GM12878 (cell line): ENCODE data around the gene KAZN. TPM values are rescaled to one million over a fixed set of nuclear protein-coding genes. Genes with fewer than 3 reads are reported as not detected.

Experiments used
- BHLHE40 ChIP-seq, 2 experiments: fragments of 450-650 bp in 1 of 2; IDR thresholded peaks; 2 replicates each; pipeline ENCODE4 v1.6.1; 2011 to 2017; ENCODE audit warnings: low read depth in 2 of 2, borderline replicate concordance in 1 of 2, improper control_type of control experiment in 1 of 2, low read length in 1 of 2, mild to moderate bottlenecking in 1 of 2
- CREM ChIP-seq: IDR thresholded peaks from 2 replicates; pipeline ENCODE4 v1.6.1; 2014; ENCODE audit warnings: antibody characterized with exemption, low read depth
- EED ChIP-seq: sonication (generic); IDR thresholded peaks from 2 replicates; pipeline ENCODE4 v1.6.1; 2016; ENCODE audit warnings: antibody characterized with exemption, low read depth
- EZH2 ChIP-seq: IDR thresholded peaks from 2 replicates; pipeline ENCODE4 v1.6.1; 2012; ENCODE audit warnings: low read depth, mild to moderate bottlenecking, control low read depth, inconsistent platforms, low read length, borderline replicate concordance; ENCODE audit not compliant: control insufficient read depth
- NFYA ChIP-seq: IDR thresholded peaks from 2 replicates; pipeline ENCODE4 v1.6.1; 2011; ENCODE audit warnings: low read depth, mild to moderate bottlenecking, low read length, improper control_type of control experiment, borderline replicate concordance
- RELA ChIP-seq: fragments of 450-650 bp; IDR thresholded peaks from 2 replicates; pipeline ENCODE4 v1.8.0; 2014; ENCODE audit warnings: borderline replicate concordance; ENCODE audit not compliant: partially characterized antibody
- polyA plus RNA-seq, 11 experiments: library from polyadenylated mRNA; depleted of rRNA in 4 of 11; unstranded in 6 of 11; stranded (reverse) in 5 of 11; fragments of >200 nt; fragmentation: Nextera tagmentation in 4 of 11; fragmentation: Illumina TruSeq in 1 of 11; extraction: Ambion mirVana in 4 of 11; extraction: Trizol in 1 of 11; gene quantifications; 1 replicate in 1 of 11; 2 replicates in 10 of 11; pipeline versions ENCODE4 v1.2.1 to v1.2.3, GENCODE V29; 2011 to 2016; ENCODE audit warnings: inconsistent platforms in 2 of 11, missing spikeins in 2 of 11, low read depth in 1 of 11
- total RNA-seq, 4 experiments: library from RNA; depleted of rRNA in 3 of 4; stranded (reverse); fragments of >200 nt in 3 of 4; fragmentation: Illumina TruSeq in 1 of 4; extraction: Trizol in 1 of 4; gene quantifications; 2 replicates each; pipeline versions ENCODE4 v1.2.1 to v1.2.3, GENCODE V29; 2013 to 2021
- TF ChIP-seq, protein P1 (sequence below): IDR thresholded peaks from 2 replicates; pipeline ENCODE4 v1.6.1; 2012; ENCODE audit warnings: mild to moderate bottlenecking, low read depth, low read length
- TF ChIP-seq, protein P2 (sequence below): fragments of 450-650 bp; formaldehyde crosslinking; IDR thresholded peaks from 2 replicates; pipeline ENCODE4 v1.4.0; 2020; ENCODE audit warnings: mild to moderate bottlenecking, moderate library complexity
- TF ChIP-seq, protein P3 (sequence below), 3 experiments: IDR thresholded peaks in 2 of 3; conservative IDR thresholded peaks in 1 of 3; 2 replicates each; pipeline ENCODE4 v1.5.1; 2011; ENCODE audit warnings: low read depth in 3 of 3, low read length in 3 of 3, mild to moderate bottlenecking in 3 of 3, control low read depth in 2 of 3, moderate library complexity in 2 of 3, inconsistent platforms in 1 of 3, mixed read lengths in 1 of 3; ENCODE audit not compliant: control insufficient read depth in 2 of 3, insufficient read depth in 1 of 3; ENCODE audit errors: extremely low read depth in 1 of 3
- TF ChIP-seq, protein P4 (sequence below): fragments of 450-650 bp; IDR thresholded peaks from 2 replicates; pipeline ENCODE4 v1.6.1; 2016; ENCODE audit warnings: mild to moderate bottlenecking, moderate library complexity, borderline replicate concordance

KAZN gene
- total and polyA plus RNA-seq, 10 of the 15 experiments (the other 5 are each of a cell fraction or from before 2014, with no cell fraction given) = 0.72 to 4.0 (median 1.2) TPM

DNA sequence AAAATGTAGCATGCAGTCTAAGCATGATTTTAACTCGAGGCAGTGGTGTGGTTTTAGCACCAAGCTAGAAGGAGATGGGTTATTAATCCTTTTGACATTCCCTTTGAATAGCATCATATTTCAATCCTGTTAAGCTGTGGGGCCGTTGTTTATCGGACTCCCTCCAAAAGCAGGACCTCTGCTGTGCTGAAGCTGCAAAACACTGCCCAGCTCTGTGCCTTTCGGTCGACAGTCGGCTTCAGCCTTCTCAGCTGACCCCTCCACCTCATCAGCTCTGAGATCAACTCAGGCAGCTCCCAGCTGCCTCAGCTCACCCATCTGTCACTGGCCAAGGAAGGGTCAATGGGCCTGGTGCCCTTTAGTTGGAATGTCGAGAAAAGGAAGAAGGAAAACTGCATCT is 95.5 kb downstream of the KAZN start (continued):
- no peak for TF ChIP-seq EZH2
- no peak for TF ChIP-seq BHLHE40 (IDR thresholded peaks at IDR 0.05; ENCODE audit: borderline replicate concordance in 1 of 2, low read depth in 2 of 2, low read length in 1 of 2)
- no peak for TF ChIP-seq EED
- TF ChIP-seq, protein P1, sequence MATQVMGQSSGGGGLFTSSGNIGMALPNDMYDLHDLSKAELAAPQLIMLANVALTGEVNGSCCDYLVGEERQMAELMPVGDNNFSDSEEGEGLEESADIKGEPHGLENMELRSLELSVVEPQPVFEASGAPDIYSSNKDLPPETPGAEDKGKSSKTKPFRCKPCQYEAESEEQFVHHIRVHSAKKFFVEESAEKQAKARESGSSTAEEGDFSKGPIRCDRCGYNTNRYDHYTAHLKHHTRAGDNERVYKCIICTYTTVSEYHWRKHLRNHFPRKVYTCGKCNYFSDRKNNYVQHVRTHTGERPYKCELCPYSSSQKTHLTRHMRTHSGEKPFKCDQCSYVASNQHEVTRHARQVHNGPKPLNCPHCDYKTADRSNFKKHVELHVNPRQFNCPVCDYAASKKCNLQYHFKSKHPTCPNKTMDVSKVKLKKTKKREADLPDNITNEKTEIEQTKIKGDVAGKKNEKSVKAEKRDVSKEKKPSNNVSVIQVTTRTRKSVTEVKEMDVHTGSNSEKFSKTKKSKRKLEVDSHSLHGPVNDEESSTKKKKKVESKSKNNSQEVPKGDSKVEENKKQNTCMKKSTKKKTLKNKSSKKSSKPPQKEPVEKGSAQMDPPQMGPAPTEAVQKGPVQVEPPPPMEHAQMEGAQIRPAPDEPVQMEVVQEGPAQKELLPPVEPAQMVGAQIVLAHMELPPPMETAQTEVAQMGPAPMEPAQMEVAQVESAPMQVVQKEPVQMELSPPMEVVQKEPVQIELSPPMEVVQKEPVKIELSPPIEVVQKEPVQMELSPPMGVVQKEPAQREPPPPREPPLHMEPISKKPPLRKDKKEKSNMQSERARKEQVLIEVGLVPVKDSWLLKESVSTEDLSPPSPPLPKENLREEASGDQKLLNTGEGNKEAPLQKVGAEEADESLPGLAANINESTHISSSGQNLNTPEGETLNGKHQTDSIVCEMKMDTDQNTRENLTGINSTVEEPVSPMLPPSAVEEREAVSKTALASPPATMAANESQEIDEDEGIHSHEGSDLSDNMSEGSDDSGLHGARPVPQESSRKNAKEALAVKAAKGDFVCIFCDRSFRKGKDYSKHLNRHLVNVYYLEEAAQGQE = no peak
- TF ChIP-seq NFYA = no peak
- TF ChIP-seq CREM = no peak
- TF ChIP-seq, protein P2, sequence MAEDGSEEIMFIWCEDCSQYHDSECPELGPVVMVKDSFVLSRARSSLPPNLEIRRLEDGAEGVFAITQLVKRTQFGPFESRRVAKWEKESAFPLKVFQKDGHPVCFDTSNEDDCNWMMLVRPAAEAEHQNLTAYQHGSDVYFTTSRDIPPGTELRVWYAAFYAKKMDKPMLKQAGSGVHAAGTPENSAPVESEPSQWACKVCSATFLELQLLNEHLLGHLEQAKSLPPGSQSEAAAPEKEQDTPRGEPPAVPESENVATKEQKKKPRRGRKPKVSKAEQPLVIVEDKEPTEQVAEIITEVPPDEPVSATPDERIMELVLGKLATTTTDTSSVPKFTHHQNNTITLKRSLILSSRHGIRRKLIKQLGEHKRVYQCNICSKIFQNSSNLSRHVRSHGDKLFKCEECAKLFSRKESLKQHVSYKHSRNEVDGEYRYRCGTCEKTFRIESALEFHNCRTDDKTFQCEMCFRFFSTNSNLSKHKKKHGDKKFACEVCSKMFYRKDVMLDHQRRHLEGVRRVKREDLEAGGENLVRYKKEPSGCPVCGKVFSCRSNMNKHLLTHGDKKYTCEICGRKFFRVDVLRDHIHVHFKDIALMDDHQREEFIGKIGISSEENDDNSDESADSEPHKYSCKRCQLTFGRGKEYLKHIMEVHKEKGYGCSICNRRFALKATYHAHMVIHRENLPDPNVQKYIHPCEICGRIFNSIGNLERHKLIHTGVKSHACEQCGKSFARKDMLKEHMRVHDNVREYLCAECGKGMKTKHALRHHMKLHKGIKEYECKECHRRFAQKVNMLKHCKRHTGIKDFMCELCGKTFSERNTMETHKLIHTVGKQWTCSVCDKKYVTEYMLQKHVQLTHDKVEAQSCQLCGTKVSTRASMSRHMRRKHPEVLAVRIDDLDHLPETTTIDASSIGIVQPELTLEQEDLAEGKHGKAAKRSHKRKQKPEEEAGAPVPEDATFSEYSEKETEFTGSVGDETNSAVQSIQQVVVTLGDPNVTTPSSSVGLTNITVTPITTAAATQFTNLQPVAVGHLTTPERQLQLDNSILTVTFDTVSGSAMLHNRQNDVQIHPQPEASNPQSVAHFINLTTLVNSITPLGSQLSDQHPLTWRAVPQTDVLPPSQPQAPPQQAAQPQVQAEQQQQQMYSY (CRISPR knock-in tag) = no peak
- TF ChIP-seq, protein P3, sequence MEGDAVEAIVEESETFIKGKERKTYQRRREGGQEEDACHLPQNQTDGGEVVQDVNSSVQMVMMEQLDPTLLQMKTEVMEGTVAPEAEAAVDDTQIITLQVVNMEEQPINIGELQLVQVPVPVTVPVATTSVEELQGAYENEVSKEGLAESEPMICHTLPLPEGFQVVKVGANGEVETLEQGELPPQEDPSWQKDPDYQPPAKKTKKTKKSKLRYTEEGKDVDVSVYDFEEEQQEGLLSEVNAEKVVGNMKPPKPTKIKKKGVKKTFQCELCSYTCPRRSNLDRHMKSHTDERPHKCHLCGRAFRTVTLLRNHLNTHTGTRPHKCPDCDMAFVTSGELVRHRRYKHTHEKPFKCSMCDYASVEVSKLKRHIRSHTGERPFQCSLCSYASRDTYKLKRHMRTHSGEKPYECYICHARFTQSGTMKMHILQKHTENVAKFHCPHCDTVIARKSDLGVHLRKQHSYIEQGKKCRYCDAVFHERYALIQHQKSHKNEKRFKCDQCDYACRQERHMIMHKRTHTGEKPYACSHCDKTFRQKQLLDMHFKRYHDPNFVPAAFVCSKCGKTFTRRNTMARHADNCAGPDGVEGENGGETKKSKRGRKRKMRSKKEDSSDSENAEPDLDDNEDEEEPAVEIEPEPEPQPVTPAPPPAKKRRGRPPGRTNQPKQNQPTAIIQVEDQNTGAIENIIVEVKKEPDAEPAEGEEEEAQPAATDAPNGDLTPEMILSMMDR (IDR thresholded peaks at IDR 0.05 in 2 of 3, conservative IDR thresholded peaks at IDR 0.05 in 1 of 3; ENCODE audit: control insufficient read depth in 2 of 3, extremely low read depth in 1 of 3, insufficient read depth in 1 of 3, low read depth in 3 of 3, low read length in 3 of 3) = no peak
- TF ChIP-seq, protein P4, sequence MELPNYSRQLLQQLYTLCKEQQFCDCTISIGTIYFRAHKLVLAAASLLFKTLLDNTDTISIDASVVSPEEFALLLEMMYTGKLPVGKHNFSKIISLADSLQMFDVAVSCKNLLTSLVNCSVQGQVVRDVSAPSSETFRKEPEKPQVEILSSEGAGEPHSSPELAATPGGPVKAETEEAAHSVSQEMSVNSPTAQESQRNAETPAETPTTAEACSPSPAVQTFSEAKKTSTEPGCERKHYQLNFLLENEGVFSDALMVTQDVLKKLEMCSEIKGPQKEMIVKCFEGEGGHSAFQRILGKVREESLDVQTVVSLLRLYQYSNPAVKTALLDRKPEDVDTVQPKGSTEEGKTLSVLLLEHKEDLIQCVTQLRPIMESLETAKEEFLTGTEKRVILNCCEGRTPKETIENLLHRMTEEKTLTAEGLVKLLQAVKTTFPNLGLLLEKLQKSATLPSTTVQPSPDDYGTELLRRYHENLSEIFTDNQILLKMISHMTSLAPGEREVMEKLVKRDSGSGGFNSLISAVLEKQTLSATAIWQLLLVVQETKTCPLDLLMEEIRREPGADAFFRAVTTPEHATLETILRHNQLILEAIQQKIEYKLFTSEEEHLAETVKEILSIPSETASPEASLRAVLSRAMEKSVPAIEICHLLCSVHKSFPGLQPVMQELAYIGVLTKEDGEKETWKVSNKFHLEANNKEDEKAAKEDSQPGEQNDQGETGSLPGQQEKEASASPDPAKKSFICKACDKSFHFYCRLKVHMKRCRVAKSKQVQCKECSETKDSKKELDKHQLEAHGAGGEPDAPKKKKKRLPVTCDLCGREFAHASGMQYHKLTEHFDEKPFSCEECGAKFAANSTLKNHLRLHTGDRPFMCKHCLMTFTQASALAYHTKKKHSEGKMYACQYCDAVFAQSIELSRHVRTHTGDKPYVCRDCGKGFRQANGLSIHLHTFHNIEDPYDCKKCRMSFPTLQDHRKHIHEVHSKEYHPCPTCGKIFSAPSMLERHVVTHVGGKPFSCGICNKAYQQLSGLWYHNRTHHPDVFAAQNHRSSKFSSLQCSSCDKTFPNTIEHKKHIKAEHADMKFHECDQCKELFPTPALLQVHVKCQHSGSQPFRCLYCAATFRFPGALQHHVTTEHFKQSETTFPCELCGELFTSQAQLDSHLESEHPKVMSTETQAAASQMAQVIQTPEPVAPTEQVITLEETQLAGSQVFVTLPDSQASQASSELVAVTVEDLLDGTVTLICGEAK = no peak
- no peak for TF ChIP-seq RELA
